Activated CD8-positive, alpha-beta T cell treated with anti-CD3 and anti-CD28 coated beads, Interleukin-2, amount 10 ng/mL, durations not matched to agents 7 days and 5 days (primary cell): ENCODE data around the gene BRD8. TPM values are rescaled to one million over a fixed set of nuclear protein-coding genes. Genes with fewer than 3 reads are reported as not detected.
"Not testable (repeated sequence)": the region's sequence is repeated elsewhere in the genome, so short reads cannot be mapped to it uniquely, and the experiment has no call there.

Experiments used
- ATAC-seq: fragments of 150-1000 bp; cut with Tn5 transposase; one replicate; pipeline ENCODE4 v1.10.0; 2021; ENCODE audit warnings: moderate library complexity
- CTCF ChIA-PET: fragments of 350-600 bp; sonication (Branson Sonifier 250); formaldehyde crosslinking; loops from one replicate; lab custom pipeline; 2021; ENCODE audit warnings: antibody characterized with exemption; lab: Charles Lee
- POLR2A ChIA-PET: fragments of 350-600 bp; sonication (Branson Sonifier 250); formaldehyde crosslinking; loops from one replicate; lab custom pipeline; 2021; ENCODE audit warnings: antibody characterized with exemption; lab: Charles Lee
- DNase-seq: peaks from one replicate; pipeline ENCODE4 v3.0.0-alpha.2; 2020
- H3K27ac Mint-ChIP-seq: one replicate; pipeline ENCODE4 v1.8.0; 2021; ENCODE audit warnings: mild to moderate bottlenecking, mixed read lengths
- H3K27me3 Mint-ChIP-seq: one replicate; pipeline ENCODE4 v1.8.0; 2021; ENCODE audit warnings: low read depth, mixed read lengths
- H3K36me3 Mint-ChIP-seq: one replicate; pipeline ENCODE4 v1.8.0; 2021; ENCODE audit warnings: low read depth, mixed read lengths
- H3K4me1 Mint-ChIP-seq: one replicate; pipeline ENCODE4 v1.8.0; 2021; ENCODE audit warnings: low read depth, mixed read lengths
- H3K4me3 Mint-ChIP-seq: one replicate; pipeline ENCODE4 v1.8.0; 2021; ENCODE audit warnings: mild to moderate bottlenecking, mixed read lengths
- H3K9me3 Mint-ChIP-seq: one replicate; pipeline ENCODE4 v1.8.0; 2022; ENCODE audit warnings: mixed read lengths; ENCODE audit not compliant: insufficient read depth
- total RNA-seq, 2 experiments: library from RNA; stranded (reverse); gene quantifications; one replicate each; pipeline ENCODE4 v1.2.3, GENCODE V29; 2021

BRD8 gene
- total RNA-seq, 2 experiments from 2014 or later, result 72.3 to 76.3 TPM

GRCh38 chr5:138157626-138158025 lies 20.8 kb downstream of the BRD8 start:
- DNase-seq (no peak), ATAC-seq (no peak)
- Mint-ChIP-seq H3K9me3 (no peaks in the 10 kb centered on the region), H3K36me3 (peaks cover 46% of the 10 kb centered on the region), H3K4me1 (no peaks in the 10 kb centered on the region), H3K27me3 (peaks cover 4% of the 10 kb centered on the region), H3K4me3 (no peak overlapping the region), H3K27ac (no peak overlapping the region)
- ChIA-PET CTCF (no interaction called here), POLR2A (interaction anchor here (0.5 kb wide), 1 partner anchor 398 kb away, joined by 3 read pairs; no protein-coding TSS in a partner anchor)

GRCh38 chr5:138155977-138156376 lies 22.5 kb downstream of the BRD8 start:
- POLR2A ChIA-PET, H3K27me3 Mint-ChIP-seq, H3K4me1 Mint-ChIP-seq, CTCF ChIA-PET, H3K9me3 Mint-ChIP-seq, H3K27ac Mint-ChIP-seq, DNase-seq, H3K4me3 Mint-ChIP-seq, ATAC-seq: not testable (repeated sequence)
- peaks cover 40% of the 10 kb centered on the region for H3K36me3 Mint-ChIP-seq

- POLR2A ChIA-PET, result no interaction called here
- Mint-ChIP-seq H3K9me3 (no peaks in the 10 kb centered on the region), H3K4me1 (no peaks in the 10 kb centered on the region), H3K36me3 (no peaks in the 10 kb centered on the region), H3K27ac (no peak overlapping the region), H3K4me3 (no peak overlapping the region), H3K27me3 (peaks cover 7% of the 10 kb centered on the region)
- CTCF ChIA-PET, result interaction anchor here (1.1 kb wide), 1 partner anchor 86 kb away, joined by 3 read pairs; no protein-coding TSS in a partner anchor
- ATAC-seq (no peak), DNase-seq (no peak)
Observed at GRCh38 chr5:138149530-138149929, 28.9 kb downstream of the BRD8 start.

GRCh38 chr5:138148811-138149210 lies 29.6 kb downstream of the BRD8 start:
- Mint-ChIP-seq H3K36me3 (no peaks in the 10 kb centered on the region), H3K9me3 (no peaks in the 10 kb centered on the region), H3K27ac (no peak overlapping the region), H3K27me3 (peaks cover 3% of the 10 kb centered on the region), H3K4me3 (no peak overlapping the region), H3K4me1 (no peaks in the 10 kb centered on the region)
- DNase-seq, result no peak
- ChIA-PET CTCF (interaction anchor here (0.8 to 1.6 kb wide), 3 partner anchors 15 to 87 kb away, joined by 3 to 6 read pairs (median 4); no protein-coding TSS in a partner anchor), POLR2A (no interaction called here)
- no peak for ATAC-seq

GRCh38 chr5:138143578-138143977 lies 34.9 kb downstream of the BRD8 start:
- not testable (repeated sequence) for H3K27ac Mint-ChIP-seq, ATAC-seq, DNase-seq, H3K36me3 Mint-ChIP-seq, H3K4me3 Mint-ChIP-seq, H3K4me1 Mint-ChIP-seq, H3K9me3 Mint-ChIP-seq
- CTCF ChIA-PET, result interaction anchor here (1.6 kb wide), 1 partner anchor 10 kb away, joined by 5 read pairs; no protein-coding TSS in a partner anchor
- POLR2A ChIA-PET, result interaction anchor here (0.6 kb wide), 1 partner anchor 211 kb away, joined by 3 read pairs; no protein-coding TSS in a partner anchor
- H3K27me3 Mint-ChIP-seq, result peaks cover 17% of the 10 kb centered on the region

- H3K4me3 Mint-ChIP-seq, result no peak overlapping the region
- H3K27me3 Mint-ChIP-seq, result peaks cover 18% of the 10 kb centered on the region
- no peak for DNase-seq
- H3K4me1 Mint-ChIP-seq, result no peaks in the 10 kb centered on the region
- H3K27ac Mint-ChIP-seq, result no peak overlapping the region
- no peak for ATAC-seq
- POLR2A ChIA-PET, result interaction anchor here (0.7 kb wide), 1 partner anchor 14 kb away, joined by 4 read pairs; no protein-coding TSS in a partner anchor
- no peaks in the 10 kb centered on the region for H3K9me3 Mint-ChIP-seq
- CTCF ChIA-PET, result no interaction called here
- no peaks in the 10 kb centered on the region for H3K36me3 Mint-ChIP-seq
Observed at GRCh38 chr5:138141734-138142133, 36.7 kb downstream of the BRD8 start.

GRCh38 chr5:138140268-138140667 lies 38.2 kb downstream of the BRD8 start:
- ATAC-seq, result no peak
- POLR2A ChIA-PET, result no interaction called here
- Mint-ChIP-seq H3K36me3 (no peaks in the 10 kb centered on the region), H3K4me3 (no peak overlapping the region), H3K27ac (no peak overlapping the region), H3K9me3 (no peaks in the 10 kb centered on the region), H3K27me3 (peaks cover 23% of the 10 kb centered on the region), H3K4me1 (no peaks in the 10 kb centered on the region)
- DNase-seq, result no peak
- CTCF ChIA-PET, result interaction anchor here (0.6 to 1.7 kb wide), 5 partner anchors 13 to 212 kb away, joined by 3 to 10 read pairs (median 3); no protein-coding TSS in a partner anchor

GRCh38 chr5:138139781-138140090 lies 38.7 kb downstream of the BRD8 start:
- no peak for DNase-seq
- Mint-ChIP-seq H3K9me3 (no peaks in the 10 kb centered on the region), H3K27ac (no peak overlapping the region), H3K36me3 (no peaks in the 10 kb centered on the region), H3K4me1 (no peaks in the 10 kb centered on the region), H3K4me3 (no peak overlapping the region), H3K27me3 (peaks cover 23% of the 10 kb centered on the region)
- ATAC-seq, result no peak
- ChIA-PET POLR2A (no interaction called here), CTCF (interaction anchor here (0.8 to 1.7 kb wide), 5 partner anchors 13 to 212 kb away, joined by 3 to 10 read pairs (median 3); no protein-coding TSS in a partner anchor)

- Mint-ChIP-seq H3K9me3 (no peaks in the 10 kb centered on the region), H3K36me3 (no peaks in the 10 kb centered on the region), H3K27ac (no peak within 1 kb of the TSS), H3K4me3 (no peak within 1 kb of the TSS), H3K27me3 (peaks cover 23% of the 10 kb centered on the region), H3K4me1 (no peaks in the 10 kb centered on the region)
- no peak for DNase-seq
- no peak for ATAC-seq
- POLR2A ChIA-PET, result no interaction called here
- CTCF ChIA-PET, result interaction anchor here (0.7 to 1.7 kb wide), 4 partner anchors 14 to 379 kb away, joined by 3 to 10 read pairs (median 3); no protein-coding TSS in a partner anchor
Observed at GRCh38 chr5:138138949-138139780, 39.3 kb downstream of the BRD8 start, which contains the start of gene NME5. TSS of gene NME5 (minus strand) at chr5:138139428. CDS start at chr5:138138780, 648 bp downstream.

- POLR2A ChIA-PET, result no interaction called here
- DNase-seq, result no peak
- Mint-ChIP-seq H3K27me3 (peaks cover 18% of the 10 kb centered on the region), H3K27ac (no peak overlapping the region), H3K9me3 (no peaks in the 10 kb centered on the region), H3K4me1 (no peaks in the 10 kb centered on the region), H3K36me3 (no peaks in the 10 kb centered on the region), H3K4me3 (no peak overlapping the region)
- CTCF ChIA-PET, result interaction anchor here (0.7 to 3.3 kb wide), 17 partner anchors 13 to 664 kb away, joined by 3 to 89 read pairs (median 6); no protein-coding TSS in a partner anchor
- ATAC-seq, result no peak
Observed at GRCh38 chr5:138132543-138132942, 45.9 kb downstream of the BRD8 start.

- POLR2A ChIA-PET, result no interaction called here
Observed at GRCh38 chr5:138129347-138129746, 49.1 kb downstream of the BRD8 start.

GRCh38 chr5:138128334-138128733 lies 50.1 kb downstream of the BRD8 start:
- Mint-ChIP-seq H3K9me3 (no peaks in the 10 kb centered on the region), H3K27ac (no peak overlapping the region), H3K36me3 (no peaks in the 10 kb centered on the region), H3K4me3 (no peak overlapping the region), H3K4me1 (no peaks in the 10 kb centered on the region), H3K27me3 (peaks cover 14% of the 10 kb centered on the region)
- ATAC-seq (no peak), DNase-seq (no peak)
- POLR2A ChIA-PET, result no interaction called here
- CTCF ChIA-PET, result interaction anchor here (1.2 to 3.5 kb wide), 2 partner anchors 50 to 60 kb away, joined by 5 to 20 read pairs; no protein-coding TSS in a partner anchor

More at GRCh38 chr5:138129347-138129746, 49.1 kb downstream of the BRD8 start:
- ATAC-seq (no peak), DNase-seq (no peak)
- Mint-ChIP-seq H3K9me3 (no peaks in the 10 kb centered on the region), H3K27ac (no peak overlapping the region), H3K27me3 (peaks cover 15% of the 10 kb centered on the region), H3K36me3 (no peaks in the 10 kb centered on the region), H3K4me3 (no peak overlapping the region), H3K4me1 (no peaks in the 10 kb centered on the region)
- CTCF ChIA-PET, result interaction anchor here (0.9 to 3.5 kb wide), 4 partner anchors 47 to 93 kb away, joined by 4 to 20 read pairs (median 8); no protein-coding TSS in a partner anchor
